K562 (cell line): ENCODE results near the gene NFATC1. TPM values are rescaled to one million over a fixed set of nuclear protein-coding genes. Genes with fewer than 3 reads are reported as not detected.

Source experiments
- ATAC-seq: fragments of 200-7000 bp; cut with Tn5 transposase; 3 replicates; pipeline ENCODE4 v1.9.1; 2020; ENCODE audit warnings: moderate library complexity
- BruUV-seq: library from RNA; stranded (reverse); fragments of 400-500 nt; replicated peaks from 2 replicates; lab custom pipeline; 2021; lab: Mats Ljungman, UMichigan
- CTCF ChIA-PET: fragments of 300-600 bp; formaldehyde crosslinking; extraction: SDS; loops from one replicate; lab custom pipeline; 2021; ENCODE audit warnings: low intra/inter-chr PET ratio; lab: Yijun Ruan, JAX
- POLR2A ChIA-PET: fragments of 300-600, 350-650 bp; sonication (Branson Sonifier 250); formaldehyde crosslinking; extraction: SDS; loops from one replicate; lab custom pipeline; 2021; ENCODE audit warnings: antibody characterized with exemption, inconsistent platforms; lab: Yijun Ruan, JAX
- DNase-seq, 4 experiments: peaks; one replicate each; pipeline versions ENCODE4 v3.0.0 to v3.0.0-alpha.2; 2011 to 2018; ENCODE audit warnings: low spot score in 3 of 4, mixed read lengths in 3 of 4; ENCODE audit errors: extremely low read depth in 1 of 4
- FAIRE-seq: peaks from 2 replicates; lab custom pipeline; 2011; peaks lifted over from hg19 to GRCh38; lab: Jason Lieb, UNC
- H2AFZ ChIP-seq: 2 replicates; pipeline ENCODE4 v1.6.0; 2011; ENCODE audit warnings: low read depth, low read length, control low read depth, inconsistent platforms
- H3K27ac ChIP-seq: fragments of 200-600 bp; 3 replicates; pipeline ENCODE4 v1.8.0; 2011; ENCODE audit warnings: low read depth, mild to moderate bottlenecking, control low read depth, inconsistent platforms, low read length, moderate library complexity, mixed read lengths; ENCODE audit errors: extremely low read depth
- H3K27me3 ChIP-seq, 2 experiments: fragments of 300-600 bp in 1 of 2; 2 replicates in 1 of 2; 3 replicates in 1 of 2; pipeline versions ENCODE4 v1.6.0 to v1.8.0; 2011; ENCODE audit warnings: inconsistent platforms in 2 of 2, low read length in 2 of 2, mild to moderate bottlenecking in 1 of 2, mixed read lengths in 1 of 2, moderate library complexity in 1 of 2; ENCODE audit not compliant: control insufficient read depth in 2 of 2, insufficient read depth in 2 of 2
- H3K36me3 ChIP-seq: fragments of 300-600 bp; 3 replicates; pipeline ENCODE4 v1.8.0; 2011; ENCODE audit warnings: mild to moderate bottlenecking, low read length, inconsistent platforms; ENCODE audit not compliant: control insufficient read depth, insufficient read depth
- H3K4me1 ChIP-seq, 2 experiments: fragments of 200-600 bp in 1 of 2; replicated peaks in 1 of 2; 2 replicates in 1 of 2; 3 replicates in 1 of 2; pipeline versions ENCODE4 v1.5.1 to v1.8.0; 2011; ENCODE audit warnings: inconsistent platforms in 2 of 2, low read length in 2 of 2, mild to moderate bottlenecking in 1 of 2, mixed read lengths in 1 of 2, moderate library complexity in 1 of 2; ENCODE audit not compliant: control insufficient read depth in 2 of 2, insufficient read depth in 2 of 2
- H3K4me2 ChIP-seq: 2 replicates; pipeline ENCODE4 v1.6.1; 2011; ENCODE audit warnings: low read length, control low read depth, inconsistent platforms, mixed read lengths; ENCODE audit not compliant: insufficient read depth
- H3K4me3 ChIP-seq: fragments of 200-600 bp; sonication (generic), shearing (Covaris generic); 2 replicates; pipeline ENCODE4 v1.5.1; 2016; ENCODE audit warnings: control low read depth, inconsistent platforms
- H3K79me2 ChIP-seq: fragments of 200-600 bp; 3 replicates; pipeline ENCODE4 v1.8.0; 2011; ENCODE audit warnings: low read length, inconsistent platforms; ENCODE audit not compliant: control insufficient read depth, insufficient read depth
- H3K9ac ChIP-seq, 2 experiments: 2 replicates each; pipeline versions ENCODE4 v1.6.0 to v1.6.1; 2011; ENCODE audit warnings: low read depth in 2 of 2, low read length in 2 of 2, control low read depth in 1 of 2, inconsistent platforms in 1 of 2, mild to moderate bottlenecking in 1 of 2, mixed read lengths in 1 of 2; ENCODE audit not compliant: insufficient read depth in 1 of 2
- H3K9me1 ChIP-seq: one replicate; pipeline ENCODE4 v1.6.0; 2011; ENCODE audit warnings: inconsistent platforms, mild to moderate bottlenecking, low read length, moderate library complexity; ENCODE audit not compliant: control insufficient read depth, insufficient read depth
- H3K9me3 ChIP-seq: replicated peaks from 2 replicates; pipeline ENCODE4 v1.5.1; 2011; ENCODE audit warnings: low read depth, low read length, inconsistent platforms; ENCODE audit not compliant: control insufficient read depth, insufficient read depth
- H4K20me1 ChIP-seq: replicated peaks from 2 replicates; pipeline ENCODE4 v1.6.1; 2011; ENCODE audit warnings: low read length, inconsistent platforms, mixed read lengths; ENCODE audit not compliant: control insufficient read depth, insufficient read depth
- ETS1 ChIP-seq: conservative IDR thresholded peaks from 2 replicates; pipeline ENCODE4 v1.6.1; 2011; ENCODE audit warnings: low read depth, mild to moderate bottlenecking, low read length; ENCODE audit not compliant: control insufficient read depth
- GABPB1 ChIP-seq: sonication (generic); formaldehyde crosslinking; IDR thresholded peaks from 2 replicates; pipeline ENCODE4 v1.8.0; 2022; ENCODE audit warnings: mild to moderate bottlenecking, missing genetic modification reagents
- KDM5B ChIP-seq: fragments of 200-600 bp; sonication (generic); IDR thresholded peaks from 2 replicates; pipeline ENCODE4 v1.6.1; 2012; ENCODE audit warnings: low read depth, mild to moderate bottlenecking, moderate library complexity, low read length, control low read depth, inconsistent platforms; ENCODE audit not compliant: insufficient replicate concordance
- MAFK ChIP-seq: IDR thresholded peaks from 2 replicates; pipeline ENCODE4 v1.6.1; 2011; ENCODE audit warnings: low read length, improper control_type of control experiment
- PYGO2 ChIP-seq: fragments of 450-650 bp; IDR thresholded peaks from 2 replicates; pipeline ENCODE4 v1.6.1; 2016; ENCODE audit warnings: mild to moderate bottlenecking, missing genetic modification characterization, moderate library complexity, missing compliant biosample characterization
- SMAD4 ChIP-seq: fragments of 250-450 bp; sonication (Bioruptor Pico); conservative IDR thresholded peaks from 2 replicates; pipeline ENCODE4 v1.8.0; 2021; ENCODE audit warnings: inconsistent platforms, mild to moderate bottlenecking, moderate library complexity
- SMARCE1 ChIP-seq: fragments of 450-650 bp; IDR thresholded peaks from 2 replicates; pipeline ENCODE4 v1.7.1; 2016; ENCODE audit warnings: mild to moderate bottlenecking
- VEZF1 ChIP-seq: fragments of 200-800 bp; sonication (Bioruptor generic); IDR thresholded peaks from 2 replicates; pipeline ENCODE4 v1.6.1; 2017; ENCODE audit warnings: missing genetic modification characterization, missing compliant biosample characterization
- ZBED1 ChIP-seq: IDR thresholded peaks from 2 replicates; pipeline ENCODE4 v1.6.1; 2014
- ZNF24 ChIP-seq: fragments of 450-650 bp; IDR thresholded peaks from 2 replicates; pipeline ENCODE4 v1.6.1; 2016
- ZNF274 ChIP-seq: IDR thresholded peaks from 2 replicates; pipeline ENCODE4 v1.6.1; 2011; ENCODE audit warnings: low read depth, mild to moderate bottlenecking, low read length, moderate library complexity, borderline replicate concordance
- WGBS: fragments of 100-300 bp; shearing (Covaris generic); methylation state at CpG from one replicate; pipeline ENCODE4 v1.1.6; 2016; ENCODE audit warnings: low coverage, mixed read lengths; ENCODE audit not compliant: insufficient coverage; ENCODE audit errors: missing lambda C conversion rate; 5-methylcytosine and 5-hydroxymethylcytosine counted together
- in situ Hi-C: fragments of 300-500 bp; cut with MboI; formaldehyde crosslinking; loops from 4 replicates; pipeline ENCODE4 v1.15.0; 2018; ENCODE audit warnings: inconsistent platforms, mixed read lengths
- intact Hi-C: fragments of 100-400 bp; cut with micrococcal nuclease; formaldehyde crosslinking; loops from 2 replicates; pipeline ENCODE4 v1.14.2; 2022
- polyA plus RNA-seq, 8 experiments: library from polyadenylated mRNA; depleted of rRNA in 4 of 8; stranded (reverse) in 5 of 8; unstranded in 3 of 8; fragments of >200 nt; fragmentation: Nextera tagmentation in 2 of 8; fragmentation: Illumina TruSeq in 1 of 8; extraction: Ambion mirVana in 2 of 8; extraction: Trizol in 1 of 8; gene quantifications; 2 replicates each; pipeline versions ENCODE4 v1.2.1 to v1.2.3, GENCODE V29; 2011 to 2014; ENCODE audit warnings: inconsistent platforms in 1 of 8, missing spikeins in 1 of 8
- total RNA-seq, 7 experiments: library from RNA; depleted of rRNA in 6 of 7; stranded (reverse); fragments of >200 nt in 6 of 7; fragmentation: Illumina TruSeq in 2 of 7; extraction: Trizol in 2 of 7; gene quantifications; 2 replicates each; pipeline versions ENCODE4 v1.2.1 to v1.2.3, GENCODE V29; 2011 to 2021; ENCODE audit warnings: low replicate concordance in 1 of 7
- TF ChIP-seq, protein P1 (sequence below): fragments of 200-400 bp; formaldehyde crosslinking; IDR thresholded peaks from 2 replicates; pipeline ENCODE4 v1.6.1; 2017; ENCODE audit warnings: mild to moderate bottlenecking, low read depth, low read length, moderate library complexity
- TF ChIP-seq, protein P2 (sequence below): sonication (generic); formaldehyde crosslinking; IDR thresholded peaks from 2 replicates; pipeline ENCODE4 v1.8.1; 2023; ENCODE audit warnings: mild to moderate bottlenecking, missing genetic modification reagents, moderate library complexity
- TF ChIP-seq, protein P3 (sequence below): sonication (generic); formaldehyde crosslinking; IDR thresholded peaks from 2 replicates; pipeline ENCODE4 v1.8.1; 2022; ENCODE audit warnings: missing genetic modification reagents

NFATC1 gene
- total and polyA plus RNA-seq, 9 of the 15 experiments (the other 6 are each of a cell fraction or from before 2014, with no cell fraction given), result 1.1 to 16.4 (median 2.5) TPM

GRCh38 chr18:79540904-79541282 lies 145.2 kb downstream of the NFATC1 start (continued):
- TF ChIP-seq VEZF1 (CRISPR knock-in tag), result no peak
- TF ChIP-seq ZNF24, result no peak
- no peak for TF ChIP-seq ETS1

DNA sequence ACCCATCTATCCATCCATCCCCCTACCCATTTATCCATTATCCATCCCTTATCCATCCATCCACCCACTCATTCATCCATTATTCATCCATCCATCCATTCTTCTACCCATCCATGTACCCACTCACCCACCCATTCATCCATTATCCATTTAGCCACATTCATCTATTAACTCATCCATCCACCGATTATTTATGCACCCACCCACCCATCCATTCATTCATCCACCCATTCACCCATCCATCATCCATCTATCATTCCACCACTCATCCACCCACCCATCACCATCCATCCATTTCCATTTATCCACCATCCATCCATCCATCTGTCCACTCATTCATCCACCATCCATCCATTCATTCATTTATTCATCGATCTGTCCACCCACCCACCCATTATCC lies 146.5 kb downstream of the NFATC1 start:
- FAIRE-seq (no peak), DNase-seq (no peak), ATAC-seq (no peak)
- Histone ChIP-seq H3K27me3 (peaks cover 2 to 39% of the 10 kb centered on the region in 2 experiments), H2AFZ (no peak overlapping the region), H3K4me2 (no peak overlapping the region), H3K27ac (no peak overlapping the region), H3K9ac (no peak overlapping the region), H3K4me1 (no peaks in the 10 kb centered on the region), H3K4me3 (no peak overlapping the region), H3K9me1 (no peaks in the 10 kb centered on the region), H3K9me3 (peaks cover 5% of the 10 kb centered on the region), H3K79me2 (no peaks in the 10 kb centered on the region), H4K20me1 (no peaks in the 10 kb centered on the region), H3K36me3 (no peaks in the 10 kb centered on the region)
- 0% methylated on average over 2 of the region's 2 CpGs for WGBS
- in situ Hi-C loops, result no loop called here
- CTCF ChIA-PET, result no interaction called here
- BruUV-seq, result no TSS peak
- intact Hi-C loops, result no loop called here
- POLR2A ChIA-PET, result no interaction called here
- TF ChIP-seq, protein P1, sequence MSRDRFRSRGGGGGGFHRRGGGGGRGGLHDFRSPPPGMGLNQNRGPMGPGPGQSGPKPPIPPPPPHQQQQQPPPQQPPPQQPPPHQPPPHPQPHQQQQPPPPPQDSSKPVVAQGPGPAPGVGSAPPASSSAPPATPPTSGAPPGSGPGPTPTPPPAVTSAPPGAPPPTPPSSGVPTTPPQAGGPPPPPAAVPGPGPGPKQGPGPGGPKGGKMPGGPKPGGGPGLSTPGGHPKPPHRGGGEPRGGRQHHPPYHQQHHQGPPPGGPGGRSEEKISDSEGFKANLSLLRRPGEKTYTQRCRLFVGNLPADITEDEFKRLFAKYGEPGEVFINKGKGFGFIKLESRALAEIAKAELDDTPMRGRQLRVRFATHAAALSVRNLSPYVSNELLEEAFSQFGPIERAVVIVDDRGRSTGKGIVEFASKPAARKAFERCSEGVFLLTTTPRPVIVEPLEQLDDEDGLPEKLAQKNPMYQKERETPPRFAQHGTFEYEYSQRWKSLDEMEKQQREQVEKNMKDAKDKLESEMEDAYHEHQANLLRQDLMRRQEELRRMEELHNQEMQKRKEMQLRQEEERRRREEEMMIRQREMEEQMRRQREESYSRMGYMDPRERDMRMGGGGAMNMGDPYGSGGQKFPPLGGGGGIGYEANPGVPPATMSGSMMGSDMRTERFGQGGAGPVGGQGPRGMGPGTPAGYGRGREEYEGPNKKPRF, result no peak
- TF ChIP-seq GABPB1 (CRISPR knock-in tag) (no peak), KDM5B (no peak), ZBED1 (no peak), SMARCE1 (no peak), ZNF274 (no peak), MAFK (no peak), PYGO2 (tag) (no peak), SMAD4 (CRISPR knock-in tag) (no peak)
- TF ChIP-seq, protein P2, sequence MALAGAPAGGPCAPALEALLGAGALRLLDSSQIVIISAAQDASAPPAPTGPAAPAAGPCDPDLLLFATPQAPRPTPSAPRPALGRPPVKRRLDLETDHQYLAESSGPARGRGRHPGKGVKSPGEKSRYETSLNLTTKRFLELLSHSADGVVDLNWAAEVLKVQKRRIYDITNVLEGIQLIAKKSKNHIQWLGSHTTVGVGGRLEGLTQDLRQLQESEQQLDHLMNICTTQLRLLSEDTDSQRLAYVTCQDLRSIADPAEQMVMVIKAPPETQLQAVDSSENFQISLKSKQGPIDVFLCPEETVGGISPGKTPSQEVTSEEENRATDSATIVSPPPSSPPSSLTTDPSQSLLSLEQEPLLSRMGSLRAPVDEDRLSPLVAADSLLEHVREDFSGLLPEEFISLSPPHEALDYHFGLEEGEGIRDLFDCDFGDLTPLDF (CRISPR knock-in tag), result no peak
- TF ChIP-seq, protein P3, sequence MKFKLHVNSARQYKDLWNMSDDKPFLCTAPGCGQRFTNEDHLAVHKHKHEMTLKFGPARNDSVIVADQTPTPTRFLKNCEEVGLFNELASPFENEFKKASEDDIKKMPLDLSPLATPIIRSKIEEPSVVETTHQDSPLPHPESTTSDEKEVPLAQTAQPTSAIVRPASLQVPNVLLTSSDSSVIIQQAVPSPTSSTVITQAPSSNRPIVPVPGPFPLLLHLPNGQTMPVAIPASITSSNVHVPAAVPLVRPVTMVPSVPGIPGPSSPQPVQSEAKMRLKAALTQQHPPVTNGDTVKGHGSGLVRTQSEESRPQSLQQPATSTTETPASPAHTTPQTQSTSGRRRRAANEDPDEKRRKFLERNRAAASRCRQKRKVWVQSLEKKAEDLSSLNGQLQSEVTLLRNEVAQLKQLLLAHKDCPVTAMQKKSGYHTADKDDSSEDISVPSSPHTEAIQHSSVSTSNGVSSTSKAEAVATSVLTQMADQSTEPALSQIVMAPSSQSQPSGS (CRISPR knock-in tag), result no peak
